ENCODE measurements around the gene CDC42SE2. TPM values are rescaled to one million over a fixed set of nuclear protein-coding genes. Genes with fewer than 3 reads are reported as not detected.

The CDC42SE2 gene
- total RNA-seq, 6 experiments from 2014 or later: 14.2 to 18.0 (median 16.4) TPM

- no peaks in the 10 kb centered on the region for H3K9me3 Mint-ChIP-seq
- no peak for DNase-seq
- no peak overlapping the region for H3K27ac Mint-ChIP-seq
- H3K4me3 Mint-ChIP-seq: no peak overlapping the region
- TF ChIP-seq CTCF (IDR thresholded peaks at IDR 0.05): no peak
- peaks cover 10% of the 10 kb centered on the region for H3K4me1 Mint-ChIP-seq (ENCODE audit: low read depth)
- peaks cover 18% of the 10 kb centered on the region for H3K36me3 Mint-ChIP-seq (ENCODE audit: low read depth)
- no peaks in the 10 kb centered on the region for H3K27me3 Mint-ChIP-seq (ENCODE audit: insufficient read depth)
Measured at GRCh38 chr5:131321066-131321465, 57.2 kb downstream of the CDC42SE2 start.

GRCh38 chr5:131322926-131323325 lies 59.1 kb downstream of the CDC42SE2 start:
- Mint-ChIP-seq H3K4me1 (ENCODE audit: low read depth) (peaks cover 18% of the 10 kb centered on the region), H3K36me3 (ENCODE audit: low read depth) (peaks cover 10% of the 10 kb centered on the region), H3K9me3 (no peaks in the 10 kb centered on the region), H3K4me3 (no peak overlapping the region), H3K27me3 (ENCODE audit: insufficient read depth) (no peaks in the 10 kb centered on the region), H3K27ac (no peak overlapping the region)
- DNase-seq: no peak
- TF ChIP-seq CTCF (IDR thresholded peaks at IDR 0.05): no peak

GRCh38 chr5:131323378-131323777 lies 59.5 kb downstream of the CDC42SE2 start:
- no peak overlapping the region for H3K4me3 Mint-ChIP-seq
- H3K9me3 Mint-ChIP-seq: no peaks in the 10 kb centered on the region
- DNase-seq: no peak
- no peak for TF ChIP-seq CTCF (IDR thresholded peaks at IDR 0.05)
- H3K36me3 Mint-ChIP-seq (ENCODE audit: low read depth): peaks cover 10% of the 10 kb centered on the region
- H3K4me1 Mint-ChIP-seq (ENCODE audit: low read depth): peaks cover 22% of the 10 kb centered on the region
- no peaks in the 10 kb centered on the region for H3K27me3 Mint-ChIP-seq (ENCODE audit: insufficient read depth)
- no peak overlapping the region for H3K27ac Mint-ChIP-seq

GRCh38 chr5:131324303-131324702 lies 60.5 kb downstream of the CDC42SE2 start:
- Mint-ChIP-seq H3K27ac (no peak overlapping the region; the same call in 1 of the 2 replicates), H3K4me1 (ENCODE audit: low read depth) (peaks cover 32% of the 10 kb centered on the region), H3K36me3 (ENCODE audit: low read depth) (peaks cover 10% of the 10 kb centered on the region), H3K9me3 (no peaks in the 10 kb centered on the region), H3K4me3 (no peak overlapping the region), H3K27me3 (ENCODE audit: insufficient read depth) (no peaks in the 10 kb centered on the region)
- TF ChIP-seq CTCF (IDR thresholded peaks at IDR 0.05): no peak
- DNase-seq: no peak

- Mint-ChIP-seq H3K4me3 (no peak overlapping the region), H3K4me1 (ENCODE audit: low read depth) (peaks cover 30% of the 10 kb centered on the region), H3K27me3 (ENCODE audit: insufficient read depth) (no peaks in the 10 kb centered on the region), H3K36me3 (ENCODE audit: low read depth) (no peaks in the 10 kb centered on the region), H3K9me3 (no peaks in the 10 kb centered on the region), H3K27ac (peak overlapping the region; percentile 25)
- no peak for TF ChIP-seq CTCF (IDR thresholded peaks at IDR 0.05)
- peak; percentile 55 for DNase-seq
Measured at GRCh38 chr5:131328536-131329285, 64.9 kb downstream of the CDC42SE2 start.

Data from HFFc6 (cell line).